GM23248 (cell line): ENCODE results near the gene LGALS3BP.

ENCODE experiments used
- EZH2 ChIP-seq: fragments of 200-600 bp; sonication (generic); IDR thresholded peaks from 2 replicates; pipeline ENCODE4 v1.6.1; 2018; ENCODE audit warnings: antibody characterized with exemption, mild to moderate bottlenecking; ENCODE audit not compliant: insufficient read depth, poor library complexity, severe bottlenecking
- EZH2phosphoT487 ChIP-seq: fragments of 200-600 bp; sonication (generic); IDR thresholded peaks from 2 replicates; pipeline ENCODE4 v1.6.1; 2018; ENCODE audit warnings: antibody characterized with exemption, moderate library complexity, mild to moderate bottlenecking, low read depth; ENCODE audit not compliant: insufficient read depth

- no peak for TF ChIP-seq EZH2phosphoT487
- TF ChIP-seq EZH2, result no peak
Measured at GRCh38 chr17:78940258-78940657, 39.5 kb downstream of the LGALS3BP start.
